Keratinocyte (primary cell): ENCODE results near the gene TBC1D5. TPM values are rescaled to one million over a fixed set of nuclear protein-coding genes. Genes with fewer than 3 reads are reported as not detected.

Source experiments
- DNase-seq: peaks from one replicate; pipeline ENCODE4 v3.0.0-alpha.2; 2011; ENCODE audit warnings: low read depth, missing footprints, low spot score
- FAIRE-seq: peaks from 2 replicates; lab custom pipeline; 2011; peaks lifted over from hg19 to GRCh38; lab: Jason Lieb, UNC
- H2AFZ ChIP-seq: 2 replicates; pipeline ENCODE4 v1.6.0; 2012; ENCODE audit warnings: low read length, control low read depth, inconsistent platforms; ENCODE audit not compliant: control insufficient read depth
- H3K27ac ChIP-seq: 2 replicates; pipeline ENCODE4 v1.5.1; 2011; ENCODE audit warnings: low read length; ENCODE audit not compliant: control insufficient read depth, insufficient read depth
- H3K27me3 ChIP-seq: 3 replicates; pipeline ENCODE4 v1.6.0; 2011; ENCODE audit warnings: low read length; ENCODE audit not compliant: control insufficient read depth, insufficient read depth; ENCODE audit errors: extremely low read depth
- H3K36me3 ChIP-seq, 2 experiments: 2 replicates in 1 of 2; 3 replicates in 1 of 2; pipeline ENCODE4 v1.5.1; 2011; ENCODE audit warnings: low read length in 2 of 2, mild to moderate bottlenecking in 1 of 2; ENCODE audit not compliant: control insufficient read depth in 2 of 2, insufficient read depth in 2 of 2; ENCODE audit errors: extremely low read depth in 1 of 2
- H3K4me1 ChIP-seq: 3 replicates; pipeline ENCODE4 v1.5.1; 2011; ENCODE audit warnings: low read length; ENCODE audit not compliant: control insufficient read depth, insufficient read depth; ENCODE audit errors: extremely low read depth
- H3K4me2 ChIP-seq: 3 replicates; pipeline ENCODE4 v1.6.0; 2011; ENCODE audit warnings: low read depth, low read length; ENCODE audit not compliant: control insufficient read depth, insufficient read depth; ENCODE audit errors: extremely low read depth
- H3K4me3 ChIP-seq, 3 experiments: fragments of 200-600 bp in 1 of 3; sonication (generic) in 1 of 3; 2 replicates in 2 of 3; 3 replicates in 1 of 3; pipeline ENCODE4 v1.5.1; 2011 to 2016; ENCODE audit warnings: low read length in 3 of 3, mild to moderate bottlenecking in 3 of 3, control low read depth in 2 of 3, inconsistent platforms in 1 of 3, low read depth in 1 of 3, mixed read lengths in 1 of 3, mixed run types in 1 of 3, moderate library complexity in 1 of 3; ENCODE audit not compliant: control insufficient read depth in 2 of 3, insufficient read depth in 2 of 3; ENCODE audit errors: extremely low read depth in 1 of 3
- H3K79me2 ChIP-seq: 2 replicates; pipeline ENCODE4 v1.6.0; 2012; ENCODE audit warnings: low read length; ENCODE audit not compliant: control insufficient read depth, insufficient read depth
- H3K9ac ChIP-seq: 3 replicates; pipeline ENCODE4 v1.6.0; 2011; ENCODE audit warnings: low read length; ENCODE audit not compliant: control insufficient read depth, insufficient read depth; ENCODE audit errors: extremely low read depth
- H3K9me1 ChIP-seq: 3 replicates; pipeline ENCODE4 v1.6.0; 2011; ENCODE audit warnings: low read length; ENCODE audit not compliant: control insufficient read depth, insufficient read depth; ENCODE audit errors: extremely low read depth
- H3K9me3 ChIP-seq: 2 replicates; pipeline ENCODE4 v1.5.1; 2012; ENCODE audit warnings: low read depth, low read length; ENCODE audit not compliant: control insufficient read depth
- H4K20me1 ChIP-seq: 3 replicates; pipeline ENCODE4 v1.6.0; 2011; ENCODE audit warnings: low read length; ENCODE audit not compliant: control insufficient read depth, insufficient read depth; ENCODE audit errors: extremely low read depth
- CTCF ChIP-seq, 3 experiments: IDR thresholded peaks in 1 of 3; conservative IDR thresholded peaks in 1 of 3; optimal IDR thresholded peaks in 1 of 3; 2 replicates in 2 of 3; 3 replicates in 1 of 3; pipeline versions ENCODE3 to v1.5.1; 2011; ENCODE audit warnings: low read length in 3 of 3, mild to moderate bottlenecking in 3 of 3, moderate library complexity in 2 of 3, control low read depth in 1 of 3, inconsistent platforms in 1 of 3; ENCODE audit not compliant: insufficient read depth in 2 of 3; ENCODE audit errors: extremely low read depth in 1 of 3
- EZH2 ChIP-seq: IDR thresholded peaks from one replicate; pipeline ENCODE4 v1.6.1; 2012; ENCODE audit warnings: inconsistent platforms, mild to moderate bottlenecking, low read length, moderate library complexity
- dilution Hi-C: fragments of 300-500 bp; cut with MboI; formaldehyde crosslinking; loops from one replicate; pipeline ENCODE4 v1.7.0; 2020; ENCODE audit warnings: low sequenced_read_pairs; ENCODE audit not compliant: extremely low pct_ligation_motif_present
- polyA plus RNA-seq, 5 experiments: library from polyadenylated mRNA; depleted of rRNA in 3 of 5; stranded (reverse) in 3 of 5; stranded (forward) in 1 of 5; unstranded in 1 of 5; fragments of >200 nt; gene quantifications; 1 replicate in 1 of 5; 2 replicates in 3 of 5; 3 replicates in 1 of 5; pipeline versions ENCODE4 v1.2.1 to v1.2.3, GENCODE V29; 2011 to 2012; ENCODE audit warnings: missing spikeins in 2 of 5, low read depth in 1 of 5, low replicate concordance in 1 of 5

Gene TBC1D5
- polyA plus RNA-seq, 1 donor (not counting 4 experiments of a cell fraction or from before 2014, with no cell fraction given) = 25.8 TPM

- TF ChIP-seq CTCF (optimal IDR thresholded peaks at IDR 0.05 in 1 of 3, IDR thresholded peaks at IDR 0.05 in 1 of 3, conservative IDR thresholded peaks at IDR 0.05 in 1 of 3; ENCODE audit: extremely low read depth in 1 of 3, insufficient read depth in 2 of 3, low read length in 3 of 3) (no peak), EZH2 (no peak)
- DNase-seq = no peak
- H3K27ac ChIP-seq = no peak overlapping the region
- H3K9me1 ChIP-seq = no peaks in the 10 kb centered on the region
- no peaks in the 10 kb centered on the region for H3K9me3 ChIP-seq
- no peak overlapping the region for H3K9ac ChIP-seq
- no peaks in the 10 kb centered on the region for H4K20me1 ChIP-seq
- FAIRE-seq = no peak
- dilution Hi-C loops = no loop called here
- H3K79me2 ChIP-seq = no peaks in the 10 kb centered on the region
- no peak overlapping the region for H3K4me2 ChIP-seq
- no peaks in the 10 kb centered on the region for H3K4me1 ChIP-seq
- no peak overlapping the region for H3K4me3 ChIP-seq
- no peak overlapping the region for H2AFZ ChIP-seq
- no peaks in the 10 kb centered on the region for H3K36me3 ChIP-seq
- no peaks in the 10 kb centered on the region for H3K27me3 ChIP-seq
Measured at GRCh38 chr3:17369973-17370372, 372.5 kb downstream of the TBC1D5 start.

DNA sequence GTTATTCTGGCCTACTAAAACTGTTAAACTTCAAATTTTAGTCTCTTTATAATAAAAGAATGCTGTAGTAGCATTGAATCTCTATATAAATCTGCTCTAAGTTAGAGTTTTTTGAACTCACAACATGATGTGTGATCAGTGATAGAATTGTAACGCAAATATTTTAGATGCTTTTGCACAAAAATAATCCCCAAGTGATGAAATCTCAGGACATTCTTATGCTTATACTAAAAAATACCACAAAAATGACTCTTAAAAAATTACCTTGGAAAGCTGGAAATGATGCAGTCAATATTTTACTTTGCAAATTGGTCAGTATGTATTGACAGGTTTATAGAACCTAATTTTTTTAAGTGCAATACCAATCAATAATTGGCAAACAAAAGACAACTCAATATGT, 375.3 kb downstream of the TBC1D5 start:
- no peak overlapping the region for H2AFZ ChIP-seq
- no peak for DNase-seq
- no peaks in the 10 kb centered on the region for H3K27me3 ChIP-seq
- no peak overlapping the region for H3K4me3 ChIP-seq
- no peak overlapping the region for H3K27ac ChIP-seq
- TF ChIP-seq CTCF (optimal IDR thresholded peaks at IDR 0.05 in 1 of 3, IDR thresholded peaks at IDR 0.05 in 1 of 3, conservative IDR thresholded peaks at IDR 0.05 in 1 of 3; ENCODE audit: extremely low read depth in 1 of 3, insufficient read depth in 2 of 3, low read length in 3 of 3) (no peak), EZH2 (no peak)
- dilution Hi-C loops = no loop called here
- H3K9me3 ChIP-seq = no peaks in the 10 kb centered on the region
- H3K9ac ChIP-seq = no peak overlapping the region
- no peak for FAIRE-seq
- H4K20me1 ChIP-seq = no peaks in the 10 kb centered on the region
- no peaks in the 10 kb centered on the region for H3K36me3 ChIP-seq
- H3K4me2 ChIP-seq = no peak overlapping the region
- no peaks in the 10 kb centered on the region for H3K79me2 ChIP-seq
- H3K4me1 ChIP-seq = no peaks in the 10 kb centered on the region
- no peaks in the 10 kb centered on the region for H3K9me1 ChIP-seq
